ENCODE results near the gene PRKCA.
A peak's percentile ranks its signal among the peaks of the same experiment; 100 is the strongest.
"Not testable (repeated sequence)": the region's sequence is repeated elsewhere in the genome, so short reads cannot be mapped to it uniquely, and the experiment has no call there.

The PRKCA gene

DNA sequence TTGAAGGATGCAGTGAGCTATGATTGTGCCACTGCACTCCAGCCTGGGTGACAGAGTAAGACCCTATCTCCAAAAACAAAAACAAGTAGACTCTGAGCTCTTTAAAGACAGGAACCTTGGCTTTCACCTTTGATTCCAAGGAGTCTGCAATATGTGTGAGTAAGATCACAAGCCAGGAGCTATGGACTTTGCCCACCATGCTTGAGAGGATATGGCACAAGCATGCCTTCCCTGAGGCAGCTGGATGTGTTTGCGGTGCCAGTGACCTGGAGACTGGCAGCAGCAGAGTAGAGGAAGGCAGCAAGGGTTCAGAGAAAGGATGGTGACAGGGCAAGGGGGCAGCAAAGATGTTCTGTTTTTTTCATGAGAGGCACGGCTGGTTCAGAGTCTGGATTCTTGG lies 14.5 kb upstream of the PRKCA start:
- DNase-seq (ENCODE audit: low read depth in 1 of 2, low spot score in 1 of 2): no peak

- no peak for DNase-seq (ENCODE audit: low read depth in 1 of 2, low spot score in 1 of 2)
Measured at GRCh38 chr17:66290101-66290722, 12.2 kb upstream of the PRKCA start.

GRCh38 chr17:66292353-66292752 lies 10.1 kb upstream of the PRKCA start:
- no peak for DNase-seq (ENCODE audit: low read depth in 1 of 2, low spot score in 1 of 2)

GRCh38 chr17:66296289-66296725 lies 6.1 kb upstream of the PRKCA start:
- no peak for DNase-seq (ENCODE audit: low read depth in 1 of 2, low spot score in 1 of 2)

- DNase-seq (ENCODE audit: low read depth in 1 of 2, low spot score in 1 of 2): not testable (repeated sequence)
Measured at GRCh38 chr17:66297443-66297842, 5.0 kb upstream of the PRKCA start.

- DNase-seq (ENCODE audit: low read depth in 1 of 2, low spot score in 1 of 2): no peak
Measured at GRCh38 chr17:66299711-66300110, 2.7 kb upstream of the PRKCA start.

DNA sequence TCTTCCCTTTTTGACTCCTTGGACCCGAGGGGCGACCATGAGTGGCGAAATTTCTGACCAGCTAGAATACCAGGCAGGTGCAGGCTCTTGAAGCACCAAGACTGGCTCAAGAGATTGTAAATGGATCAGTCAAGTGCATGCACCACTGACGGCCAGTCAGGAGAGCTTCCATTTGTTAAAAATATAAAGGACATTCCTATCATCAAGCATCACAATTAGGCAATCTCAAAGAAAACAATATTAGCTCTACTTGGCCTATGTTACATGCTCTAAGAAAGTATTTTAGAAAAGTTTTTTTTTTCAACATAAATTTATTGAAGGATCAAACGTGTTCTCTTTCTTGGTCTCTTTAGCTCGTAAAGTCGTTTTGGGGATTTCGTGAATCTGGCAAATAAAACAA lies 1.5 kb upstream of the PRKCA start:
- no peak for DNase-seq (ENCODE audit: low read depth in 1 of 2, low spot score in 1 of 2)

DNA sequence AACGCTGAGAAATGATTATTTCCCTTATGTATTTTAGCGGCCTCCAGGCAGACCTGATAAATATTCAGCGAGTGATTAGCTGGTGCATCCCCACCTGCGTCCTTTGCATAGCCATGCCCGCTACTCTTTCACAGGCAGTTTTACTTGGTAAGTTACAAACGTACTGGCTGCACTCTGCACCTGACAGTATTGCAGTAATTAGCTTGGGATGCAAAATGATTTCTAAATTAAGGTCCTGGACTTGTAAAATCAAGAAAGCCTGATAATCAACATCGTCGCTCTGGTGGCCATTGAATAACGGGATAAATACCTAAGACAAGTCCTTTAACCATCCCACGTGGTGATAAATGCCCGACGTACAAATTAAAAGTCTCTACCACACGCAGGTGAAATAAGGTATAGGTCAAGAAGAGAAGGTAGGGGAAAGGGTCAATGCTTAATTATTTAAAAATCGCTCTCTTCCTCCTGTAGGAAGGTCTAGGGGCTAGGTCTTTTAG lies 998 bp upstream of the PRKCA start:
- DNase-seq (ENCODE audit: low read depth in 1 of 2, low spot score in 1 of 2): no peak

GRCh38 chr17:66302761-66303626 lies 581 bp downstream of the PRKCA start:
- DNase-seq (ENCODE audit: low read depth in 1 of 2, low spot score in 1 of 2): peak; percentile 6 to 17

GRCh38 chr17:66304304-66305174 lies 2.1 kb downstream of the PRKCA start:
- peak in 1 of 2 donors; percentile 4 for DNase-seq (ENCODE audit: low read depth in 1 of 2, low spot score in 1 of 2)

- no peak for DNase-seq (ENCODE audit: low read depth in 1 of 2, low spot score in 1 of 2)
Measured at GRCh38 chr17:66306446-66306845, 4.0 kb downstream of the PRKCA start.

- no peak for DNase-seq (ENCODE audit: low read depth in 1 of 2, low spot score in 1 of 2)
Measured at GRCh38 chr17:66307257-66307656, 4.8 kb downstream of the PRKCA start.

GRCh38 chr17:66308856-66309255 lies 6.4 kb downstream of the PRKCA start:
- DNase-seq (ENCODE audit: low read depth in 1 of 2, low spot score in 1 of 2): no peak

- DNase-seq (ENCODE audit: low read depth in 1 of 2, low spot score in 1 of 2): no peak
Measured at GRCh38 chr17:66309793-66310192, 7.4 kb downstream of the PRKCA start.

DNA sequence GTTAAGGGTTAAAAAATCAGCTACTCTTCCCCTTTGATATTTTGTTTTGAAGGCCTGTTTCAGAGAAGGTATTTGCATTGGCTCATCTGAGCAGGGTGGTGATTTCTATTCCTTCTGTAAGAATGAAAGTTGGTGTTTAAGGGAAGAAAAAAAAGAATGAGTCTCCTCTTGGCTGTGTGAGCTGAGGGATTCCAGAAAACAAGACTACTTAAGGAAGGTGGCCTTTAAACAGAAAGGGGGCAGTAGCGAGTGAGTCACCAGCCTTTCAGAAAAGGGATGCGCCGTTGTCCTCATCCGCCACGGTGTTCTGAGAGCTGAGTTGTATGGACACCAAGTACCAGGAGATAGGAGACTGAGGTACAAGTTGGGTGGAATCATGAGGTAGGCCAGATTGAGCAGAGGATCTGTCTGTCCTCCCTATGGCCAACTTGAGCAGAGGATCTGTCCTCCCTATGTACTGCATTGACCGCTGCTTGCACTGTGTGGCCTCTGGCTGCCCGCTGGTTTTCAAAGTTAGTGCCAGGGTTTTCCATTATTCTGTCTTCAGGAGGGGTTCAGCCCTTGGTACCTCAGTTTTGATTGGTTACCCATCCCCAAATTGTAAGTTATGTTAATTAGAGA lies 8.2 kb downstream of the PRKCA start:
- DNase-seq (ENCODE audit: low read depth in 1 of 2, low spot score in 1 of 2): no peak

GRCh38 chr17:66312912-66313311 lies 10.5 kb downstream of the PRKCA start:
- no peak for DNase-seq (ENCODE audit: low read depth in 1 of 2, low spot score in 1 of 2)

DNA sequence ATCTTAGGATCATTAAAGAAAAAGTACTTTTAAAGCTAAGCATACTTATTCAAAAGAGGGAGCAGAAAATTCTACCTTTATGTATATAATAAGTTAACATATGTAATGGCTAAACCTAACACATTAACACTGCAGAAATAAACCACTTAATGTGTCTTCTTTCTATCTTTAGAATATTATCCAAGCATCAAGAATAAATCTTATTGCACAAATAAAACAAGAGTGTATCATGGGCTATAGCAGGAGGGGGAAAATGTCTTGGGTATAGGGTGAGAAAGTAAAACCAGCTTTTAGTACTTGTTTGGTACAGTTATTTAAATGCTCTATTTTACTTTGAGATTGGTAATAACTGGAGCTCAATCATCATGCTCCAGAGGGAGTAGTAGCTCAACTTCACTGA lies 10.9 kb downstream of the PRKCA start:
- no peak for DNase-seq (ENCODE audit: low read depth in 1 of 2, low spot score in 1 of 2)

DNA sequence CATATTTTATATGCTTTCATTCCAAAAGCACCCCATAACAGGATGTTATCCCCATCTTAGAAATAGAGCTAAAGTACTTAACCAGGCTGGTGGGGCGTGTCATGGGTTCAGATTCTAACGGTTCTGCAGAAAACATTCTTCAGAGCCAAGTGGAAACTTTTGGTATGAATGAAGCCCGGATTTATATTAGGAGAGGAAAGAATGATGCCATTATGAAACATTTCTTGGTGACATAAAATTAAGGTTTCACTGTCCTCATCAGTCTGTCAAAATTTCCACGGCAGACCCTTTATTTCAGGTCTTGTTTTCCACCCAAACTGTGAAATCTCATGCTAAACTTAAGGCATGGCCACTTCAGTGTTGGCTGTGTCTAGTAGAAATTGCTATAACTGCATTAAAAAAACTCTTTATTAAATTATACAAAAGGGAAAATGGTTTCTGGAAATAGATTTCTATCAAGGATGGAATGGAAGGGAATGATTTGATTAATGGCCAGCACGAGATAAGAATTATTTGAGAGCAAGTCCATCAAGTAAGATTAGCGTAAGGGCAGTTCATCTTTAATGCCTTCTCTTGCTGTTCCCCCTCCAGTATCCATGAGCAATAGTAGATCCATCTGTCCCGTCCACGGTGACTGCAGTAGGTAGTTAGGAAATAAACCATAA lies 11.7 kb downstream of the PRKCA start:
- no peak for DNase-seq (ENCODE audit: low read depth in 1 of 2, low spot score in 1 of 2)

GRCh38 chr17:66317629-66318028 lies 15.2 kb downstream of the PRKCA start:
- no peak for DNase-seq (ENCODE audit: low read depth in 1 of 2, low spot score in 1 of 2)

DNA sequence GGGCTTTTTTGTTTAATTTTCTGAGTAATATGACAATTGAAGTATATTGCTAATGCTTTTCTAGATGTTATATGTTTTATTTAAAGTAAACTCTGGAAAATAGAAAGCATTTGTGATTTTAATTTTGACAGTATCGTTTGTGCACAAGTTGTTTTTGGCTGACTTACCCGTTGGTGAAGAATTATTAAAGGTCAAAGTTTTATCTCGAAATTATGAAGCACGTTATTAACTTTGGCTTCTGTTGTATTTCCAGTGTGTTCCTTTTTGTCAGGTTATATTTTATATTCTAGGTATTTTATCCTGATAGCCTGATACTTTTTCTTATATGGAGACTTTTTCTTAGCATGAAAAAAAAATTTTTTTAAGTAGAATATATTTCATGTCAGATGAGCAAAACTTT lies 16.8 kb downstream of the PRKCA start:
- no peak for DNase-seq (ENCODE audit: low read depth in 1 of 2, low spot score in 1 of 2)

Data from stimulated activated CD4-positive, alpha-beta T cell treated with anti-CD3 and anti-CD28 coated beads, Interleukin-15, amount 100 ng/mL, for 1 hour (primary cell).